OCI-LY7 (cell line): ENCODE data around the gene ZDBF2. TPM values are rescaled to one million over a fixed set of nuclear protein-coding genes. Genes with fewer than 3 reads are reported as not detected.
"Not testable (repeated sequence)": the region's sequence is repeated elsewhere in the genome, so short reads cannot be mapped to it uniquely, and the experiment has no call there.

Source experiments
- BruUV-seq: library from RNA; stranded (reverse); fragments of 400-500 nt; replicated peaks from 2 replicates; lab custom pipeline; 2021; lab: Mats Ljungman, UMichigan
- CTCF ChIA-PET: fragments of 300-600 bp; sonication (Branson Sonifier 250); formaldehyde crosslinking; loops from one replicate; lab custom pipeline; 2022; ENCODE audit warnings: antibody characterized with exemption; ENCODE audit not compliant: unreplicated experiment; lab: Charles Lee
- POLR2A ChIA-PET: fragments of 300-600 bp; sonication (Branson Sonifier 250); formaldehyde crosslinking; loops from one replicate; lab custom pipeline; 2022; ENCODE audit warnings: antibody characterized with exemption; lab: Charles Lee
- DNase-seq: peaks from one replicate; pipeline ENCODE4 v3.0.0-alpha.2; 2015; ENCODE audit warnings: low spot score
- H2AFZ ChIP-seq: fragments of 200-600 bp; sonication (generic), shearing (Covaris generic); 2 replicates; pipeline ENCODE4 v1.6.1; 2014; ENCODE audit warnings: mild to moderate bottlenecking, antibody characterized with exemption, low read length, moderate library complexity
- H3K27ac ChIP-seq: fragments of 200-600 bp; sonication (generic); 2 replicates; pipeline ENCODE4 v1.5.1; 2014; ENCODE audit warnings: mixed run types, low read depth, mild to moderate bottlenecking, moderate library complexity, low read length, inconsistent platforms; ENCODE audit not compliant: poor library complexity, severe bottlenecking
- H3K36me3 ChIP-seq: fragments of 200-600 bp; sonication (generic); 2 replicates; pipeline ENCODE4 v1.6.1; 2014; ENCODE audit warnings: mild to moderate bottlenecking, antibody characterized with exemption, low read length, moderate library complexity, mixed read lengths; ENCODE audit not compliant: insufficient read depth
- H3K4me1 ChIP-seq: fragments of 200-600 bp; sonication (generic); 2 replicates; pipeline ENCODE4 v1.5.1; 2014; ENCODE audit warnings: mild to moderate bottlenecking, low read length; ENCODE audit not compliant: insufficient read depth, poor library complexity, severe bottlenecking
- H3K4me2 ChIP-seq: fragments of 200-600 bp; sonication (generic); 2 replicates; pipeline ENCODE4 v1.6.1; 2014; ENCODE audit warnings: mild to moderate bottlenecking, low read length
- H3K4me3 ChIP-seq: fragments of 200-600 bp; sonication (generic); 2 replicates; pipeline ENCODE4 v1.5.1; 2014; ENCODE audit warnings: mild to moderate bottlenecking, low read depth, low read length; ENCODE audit not compliant: poor library complexity, severe bottlenecking
- H3K79me2 ChIP-seq: fragments of 200-600 bp; sonication (generic); 2 replicates; pipeline ENCODE4 v1.6.1; 2016; ENCODE audit warnings: low read depth, mild to moderate bottlenecking, low read length, moderate library complexity, mixed read lengths; ENCODE audit not compliant: insufficient read depth
- H3K9me2 ChIP-seq: fragments of 200-600 bp; sonication (generic); 2 replicates; pipeline ENCODE4 v1.6.1; 2016; ENCODE audit warnings: mild to moderate bottlenecking, low read length, mixed read lengths; ENCODE audit not compliant: insufficient read depth
- H3K9me3 ChIP-seq: fragments of 200-600 bp; sonication (generic); 2 replicates; pipeline ENCODE4 v1.6.1; 2014; ENCODE audit warnings: mild to moderate bottlenecking, mixed run types, low read length, mixed read lengths
- H4K20me1 ChIP-seq: fragments of 200-600 bp; sonication (generic); 2 replicates; pipeline ENCODE4 v1.6.1; 2014; ENCODE audit warnings: mild to moderate bottlenecking, antibody characterized with exemption, low read length, moderate library complexity, mixed read lengths; ENCODE audit not compliant: insufficient read depth
- CTCF ChIP-seq: fragments of 200-600 bp; sonication (generic); conservative IDR thresholded peaks from 2 replicates; pipeline ENCODE4 v1.5.1; 2014; ENCODE audit warnings: mild to moderate bottlenecking, antibody characterized with exemption, low read length, moderate library complexity, mixed read lengths
- EZH2phosphoT487 ChIP-seq: fragments of 200-600 bp; sonication (generic); IDR thresholded peaks from 2 replicates; pipeline ENCODE4 v1.6.1; 2018; ENCODE audit warnings: low read depth, borderline replicate concordance, mild to moderate bottlenecking, mixed run types, antibody characterized with exemption, low read length, moderate library complexity, mixed read lengths
- intact Hi-C: fragments of 100-400 bp; cut with micrococcal nuclease; formaldehyde crosslinking; loops from one replicate; pipeline ENCODE4 v1.10.0; 2022; ENCODE audit not compliant: unreplicated experiment
- total RNA-seq, 2 experiments: library from RNA; depleted of rRNA in 1 of 2; stranded (reverse); fragments of >200 nt in 1 of 2; shearing (Covaris generic) in 1 of 2; gene quantifications; 2 replicates each; pipeline ENCODE4 v1.2.3, GENCODE V29; 2014 to 2022

The ZDBF2 gene
- total RNA-seq, 2 experiments from 2014 or later: 13.9 to 44.3 TPM

GRCh38 chr2:206289391-206289790 lies 14.9 kb downstream of the ZDBF2 start:
- Histone ChIP-seq H3K4me3 (no peak overlapping the region), H3K79me2 (no peaks in the 10 kb centered on the region), H3K9me3 (peaks cover 27% of the 10 kb centered on the region; the same call in 1 of the 2 replicates), H3K36me3 (peaks cover 48% of the 10 kb centered on the region), H3K9me2 (no peaks in the 10 kb centered on the region), H2AFZ (no peak overlapping the region), H3K4me1 (no peaks in the 10 kb centered on the region), H3K27ac (no peak overlapping the region), H4K20me1 (no peaks in the 10 kb centered on the region), H3K4me2 (no peak overlapping the region)
- no TSS peak for BruUV-seq
- intact Hi-C loops: no loop called here
- POLR2A ChIA-PET: interaction anchor here (0.9 kb wide), 1 partner anchor 13 kb away, joined by 3 read pairs; no protein-coding TSS in a partner anchor
- CTCF ChIA-PET: no interaction called here
- TF ChIP-seq EZH2phosphoT487 (no peak), CTCF (no peak)
- no peak for DNase-seq

GRCh38 chr2:206296128-206296527 lies 21.7 kb downstream of the ZDBF2 start:
- ChIA-PET CTCF (no interaction called here), POLR2A (no interaction called here)
- Histone ChIP-seq H3K4me3 (no peak overlapping the region), H3K4me2 (no peak overlapping the region), H3K27ac (no peak overlapping the region), H3K36me3 (no peaks in the 10 kb centered on the region; the same call in 1 of the 2 replicates), H3K79me2 (no peaks in the 10 kb centered on the region), H4K20me1 (no peaks in the 10 kb centered on the region), H3K9me2 (no peaks in the 10 kb centered on the region), H2AFZ (no peak overlapping the region), H3K4me1 (no peaks in the 10 kb centered on the region), H3K9me3 (no peaks in the 10 kb centered on the region)
- BruUV-seq: no TSS peak
- intact Hi-C loops: no loop called here
- DNase-seq: no peak
- TF ChIP-seq EZH2phosphoT487 (no peak), CTCF (no peak)

- H3K9me3 ChIP-seq, H3K79me2 ChIP-seq, H3K4me3 ChIP-seq, CTCF ChIA-PET, H3K4me1 ChIP-seq, BruUV-seq, H2AFZ ChIP-seq, H3K9me2 ChIP-seq, H3K36me3 ChIP-seq, intact Hi-C loops, H3K4me2 ChIP-seq, DNase-seq, H4K20me1 ChIP-seq, H3K27ac ChIP-seq: not testable (repeated sequence)
- POLR2A ChIA-PET: interaction anchor here (0.8 to 0.9 kb wide), 2 partner anchors 9 to 38 kb away, joined by 3 read pairs; no protein-coding TSS in a partner anchor
Observed at GRCh38 chr2:206299608-206300007, 25.1 kb downstream of the ZDBF2 start.
